H1 (cell line): Measurements from ENCODE around the gene THTPA. TPM values are rescaled to one million over a fixed set of nuclear protein-coding genes. Genes with fewer than 3 reads are reported as not detected.

Experiments
- CTCF ChIA-PET: fragments of 300-600 bp; sonication (Branson Sonifier 250); formaldehyde crosslinking; loops from one replicate; lab custom pipeline; 2021; ENCODE audit not compliant: partially characterized antibody; lab: Charles Lee
- POLR2A ChIA-PET: fragments of 300-600 bp; sonication (Branson Sonifier 250); formaldehyde crosslinking; loops from one replicate; lab custom pipeline; 2021; ENCODE audit warnings: inconsistent platforms; ENCODE audit not compliant: partially characterized antibody; lab: Charles Lee
- DNase-seq, 2 experiments: peaks; one replicate each; pipeline versions ENCODE4 v3.0.0 to v3.0.0-alpha.2; 2010 to 2022; ENCODE audit warnings: low spot score in 2 of 2, low read depth in 1 of 2, mixed read lengths in 1 of 2
- FAIRE-seq: peaks from 2 replicates; lab custom pipeline; 2011; peaks lifted over from hg19 to GRCh38; lab: Jason Lieb, UNC
- H2AFZ ChIP-seq: 2 replicates; pipeline ENCODE4 v1.8.1; 2012; ENCODE audit warnings: low read length, inconsistent platforms
- H2AK5ac ChIP-seq: 2 replicates; pipeline ENCODE4 v1.6.1; 2013; ENCODE audit warnings: low read depth, low read length
- H2BK120ac ChIP-seq: replicated peaks from 2 replicates; pipeline ENCODE3; 2013; ENCODE audit warnings: low read depth, low read length, inconsistent platforms
- H2BK12ac ChIP-seq: 2 replicates; pipeline ENCODE4 v1.6.1; 2013; ENCODE audit warnings: low read depth, low read length
- H2BK15ac ChIP-seq: 2 replicates; pipeline ENCODE4 v1.6.1; 2013; ENCODE audit warnings: low read length
- H2BK20ac ChIP-seq: 2 replicates; pipeline ENCODE4 v1.6.1; 2013; ENCODE audit warnings: low read length
- H2BK5ac ChIP-seq: 2 replicates; pipeline ENCODE4 v1.6.1; 2013; ENCODE audit warnings: low read depth, low read length
- H3K14ac ChIP-seq: 2 replicates; pipeline ENCODE4 v1.6.1; 2013; ENCODE audit warnings: inconsistent platforms; ENCODE audit not compliant: insufficient read length
- H3K18ac ChIP-seq: 2 replicates; pipeline ENCODE4 v1.6.1; 2013; ENCODE audit warnings: low read length; ENCODE audit errors: extremely low read depth
- H3K23ac ChIP-seq: 2 replicates; pipeline ENCODE4 v1.6.1; 2013; ENCODE audit warnings: inconsistent platforms; ENCODE audit not compliant: insufficient read length
- H3K23me2 ChIP-seq: 2 replicates; pipeline ENCODE4 v1.6.1; 2013; ENCODE audit warnings: low read depth, low read length
- H3K27ac ChIP-seq: 2 replicates; pipeline ENCODE4 v1.6.1; 2011; ENCODE audit warnings: low read depth, low read length, inconsistent platforms
- H3K27me3 ChIP-seq, 4 experiments: replicated peaks in 1 of 4; 1 replicate in 1 of 4; 2 replicates in 3 of 4; pipeline versions ENCODE4 v1.6.1 to v1.8.1; 2011 to 2013; ENCODE audit warnings: low read length in 3 of 4, mild to moderate bottlenecking in 3 of 4, inconsistent platforms in 2 of 4, mixed read lengths in 2 of 4, moderate library complexity in 1 of 4; ENCODE audit not compliant: control insufficient read depth in 3 of 4, insufficient read depth in 3 of 4; ENCODE audit errors: extremely low read depth in 1 of 4
- H3K36me3 ChIP-seq, 4 experiments: 2 replicates each; pipeline versions ENCODE4 v1.6.1 to v1.8.1; 2011 to 2013; ENCODE audit warnings: mild to moderate bottlenecking in 4 of 4, low read length in 3 of 4, moderate library complexity in 2 of 4, control low read depth in 1 of 4, inconsistent platforms in 1 of 4; ENCODE audit not compliant: insufficient read depth in 4 of 4, control insufficient read depth in 2 of 4
- H3K4ac ChIP-seq: replicated peaks from 2 replicates; pipeline ENCODE3; 2013; ENCODE audit warnings: low read length, low read depth, mixed read lengths, inconsistent platforms; ENCODE audit not compliant: insufficient read length
- H3K4me1 ChIP-seq, 4 experiments: replicated peaks in 1 of 4; 1 replicate in 1 of 4; 2 replicates in 3 of 4; pipeline versions ENCODE4 v1.6.1 to v1.8.1; 2011 to 2013; ENCODE audit warnings: low read length in 3 of 4, inconsistent platforms in 2 of 4, mixed read lengths in 1 of 4; ENCODE audit not compliant: insufficient read depth in 4 of 4, control insufficient read depth in 3 of 4
- H3K4me2 ChIP-seq, 2 experiments: 2 replicates each; pipeline versions ENCODE4 v1.6.1 to v1.8.1; 2011 to 2013; ENCODE audit warnings: low read depth in 2 of 2, low read length in 2 of 2, control low read depth in 1 of 2, inconsistent platforms in 1 of 2, mild to moderate bottlenecking in 1 of 2; ENCODE audit not compliant: insufficient read depth in 1 of 2
- H3K4me3 ChIP-seq, 4 experiments: fragments of 200-600, 300-600 bp in 1 of 4; sonication (generic), shearing (Covaris generic), sonication (Bioruptor Twin) in 1 of 4; 2 replicates each; pipeline versions ENCODE4 v1.5.1 to v1.8.1; 2011 to 2016; ENCODE audit warnings: low read length in 4 of 4, low read depth in 3 of 4, control low read depth in 2 of 4, inconsistent platforms in 2 of 4, mild to moderate bottlenecking in 2 of 4, mixed read lengths in 1 of 4, moderate library complexity in 1 of 4; ENCODE audit not compliant: insufficient read depth in 2 of 4; ENCODE audit errors: extremely low read depth in 1 of 4
- H3K56ac ChIP-seq: replicated peaks from 2 replicates; pipeline ENCODE3; 2013; ENCODE audit warnings: low read depth, mild to moderate bottlenecking, mixed read lengths, low read length, inconsistent platforms; ENCODE audit not compliant: insufficient read length
- H3K79me1 ChIP-seq: 2 replicates; pipeline ENCODE4 v1.6.1; 2013; ENCODE audit warnings: low read depth, low read length, control low read depth
- H3K79me2 ChIP-seq, 2 experiments: 2 replicates each; pipeline versions ENCODE4 v1.6.1 to v1.8.1; 2012 to 2013; ENCODE audit warnings: low read length in 2 of 2, mild to moderate bottlenecking in 2 of 2, inconsistent platforms in 1 of 2; ENCODE audit not compliant: insufficient read depth in 2 of 2, control insufficient read depth in 1 of 2
- H3K9ac ChIP-seq, 4 experiments: replicated peaks in 1 of 4; 1 replicate in 1 of 4; 2 replicates in 3 of 4; pipeline versions ENCODE4 v1.6.1 to v1.8.1; 2011 to 2013; ENCODE audit warnings: low read depth in 3 of 4, low read length in 3 of 4, control low read depth in 2 of 4, mild to moderate bottlenecking in 2 of 4, moderate library complexity in 2 of 4, inconsistent platforms in 1 of 4; ENCODE audit errors: extremely low read depth in 1 of 4
- H3K9me3 ChIP-seq, 2 experiments: 2 replicates each; pipeline versions ENCODE4 v1.6.1 to v1.8.1; 2012 to 2013; ENCODE audit warnings: mild to moderate bottlenecking in 2 of 2, moderate library complexity in 2 of 2, control low read depth in 1 of 2, inconsistent platforms in 1 of 2, low read depth in 1 of 2, low read length in 1 of 2, mixed read lengths in 1 of 2; ENCODE audit not compliant: insufficient read depth in 2 of 2
- H4K20me1 ChIP-seq, 2 experiments: replicated peaks in 1 of 2; 2 replicates each; pipeline versions ENCODE3 to v1.8.1; 2011 to 2013; ENCODE audit warnings: inconsistent platforms in 2 of 2, low read length in 2 of 2, mild to moderate bottlenecking in 1 of 2; ENCODE audit not compliant: insufficient read depth in 2 of 2, control insufficient read depth in 1 of 2
- H4K5ac ChIP-seq: 2 replicates; pipeline ENCODE4 v1.6.1; 2013; ENCODE audit warnings: low read length, low read depth, mixed read lengths, inconsistent platforms; ENCODE audit not compliant: insufficient read length
- H4K8ac ChIP-seq: 2 replicates; pipeline ENCODE4 v1.8.0; 2013; ENCODE audit warnings: mild to moderate bottlenecking, moderate library complexity, low read length, inconsistent platforms; ENCODE audit not compliant: insufficient read depth; ENCODE audit errors: extremely low read depth
- H4K91ac ChIP-seq: replicated peaks from 2 replicates; pipeline ENCODE3; 2013; ENCODE audit warnings: low read length, mixed read lengths, inconsistent platforms; ENCODE audit not compliant: insufficient read length
- ATF3 ChIP-seq: IDR thresholded peaks from 2 replicates; pipeline ENCODE4 v1.6.1; 2011; ENCODE audit warnings: low read depth, mild to moderate bottlenecking, low read length; ENCODE audit not compliant: insufficient read depth
- CHD2 ChIP-seq: IDR thresholded peaks from 2 replicates; pipeline ENCODE4 v1.6.1; 2012; ENCODE audit warnings: low read length, improper control_type of control experiment
- FOSL1 ChIP-seq: IDR thresholded peaks from 2 replicates; pipeline ENCODE4 v1.6.1; 2011; ENCODE audit warnings: mild to moderate bottlenecking, low read depth, low read length, moderate library complexity; ENCODE audit not compliant: insufficient read depth
- GTF2F1 ChIP-seq: IDR thresholded peaks from 2 replicates; pipeline ENCODE4 v1.6.1; 2012; ENCODE audit warnings: low read depth, low read length, improper control_type of control experiment, borderline replicate concordance
- HDAC6 ChIP-seq: IDR thresholded peaks from one replicate; pipeline ENCODE4 v1.7.1; 2012; ENCODE audit warnings: low read depth, mild to moderate bottlenecking, inconsistent platforms, low read length, moderate library complexity
- POU5F1 ChIP-seq: IDR thresholded peaks from 2 replicates; pipeline ENCODE4 v1.6.1; 2011; ENCODE audit warnings: low read depth, mild to moderate bottlenecking, low read length, moderate library complexity
- RAD21 ChIP-seq, 2 experiments: IDR thresholded peaks in 1 of 2; conservative IDR thresholded peaks in 1 of 2; 2 replicates each; pipeline ENCODE4 v1.6.1; 2011; ENCODE audit warnings: low read depth in 2 of 2, low read length in 2 of 2, improper control_type of control experiment in 1 of 2, inconsistent platforms in 1 of 2, mild to moderate bottlenecking in 1 of 2, moderate library complexity in 1 of 2
- RBBP5 ChIP-seq: IDR thresholded peaks from 2 replicates; pipeline ENCODE4 v1.7.1; 2012; ENCODE audit warnings: low read depth, mild to moderate bottlenecking, inconsistent platforms, low read length, moderate library complexity, borderline replicate concordance
- RXRA ChIP-seq: IDR thresholded peaks from 2 replicates; pipeline ENCODE4 v1.6.1; 2011; ENCODE audit warnings: low read depth, mild to moderate bottlenecking, low read length, moderate library complexity; ENCODE audit not compliant: insufficient read depth
- SP2 ChIP-seq: IDR thresholded peaks from 2 replicates; pipeline ENCODE4 v1.6.1; 2012; ENCODE audit warnings: mild to moderate bottlenecking, low read length, inconsistent platforms
- TAF1 ChIP-seq: IDR thresholded peaks from 2 replicates; pipeline ENCODE4 v1.6.1; 2011; ENCODE audit warnings: mild to moderate bottlenecking, low read depth, low read length
- TAF7 ChIP-seq: optimal IDR thresholded peaks from 2 replicates; pipeline ENCODE3; 2011; ENCODE audit warnings: low read depth, mild to moderate bottlenecking, inconsistent platforms, low read length, moderate library complexity, borderline replicate concordance
- WGBS, 2 experiments: shearing (Covaris generic) in 1 of 2; methylation state at CpG; one replicate each; pipeline versions ENCODE4 v1.1.6 to v1.1.7; 2013 to 2015; ENCODE audit warnings: low lambda C conversion rate in 2 of 2, mixed read lengths in 2 of 2, inconsistent platforms in 1 of 2, low coverage in 1 of 2, missing lambda C conversion rate in 1 of 2; ENCODE audit not compliant: insufficient replicate concordance in 2 of 2, insufficient coverage in 1 of 2, insufficient read length in 1 of 2; ENCODE audit errors: extremely low coverage in 1 of 2, missing lambda C conversion rate in 1 of 2; 5-methylcytosine and 5-hydroxymethylcytosine counted together
- polyA plus RNA-seq, 7 experiments: library from polyadenylated mRNA; depleted of rRNA in 3 of 7; stranded (reverse) in 5 of 7; unstranded in 2 of 7; fragments of >200 nt in 5 of 7; fragments of 200-250 nt in 2 of 7; gene quantifications; 1 replicate in 5 of 7; 2 replicates in 1 of 7; 4 replicates in 1 of 7; pipeline versions ENCODE4 v1.2.1 to v1.2.3, GENCODE V29; 2011 to 2013; ENCODE audit warnings: missing spikeins in 2 of 7, mixed read lengths in 2 of 7
- total RNA-seq: library from RNA; stranded (reverse); fragmentation: NEBNext Ultra II Directional; extraction: Animal tissue kit (Norgen Biotek cat#: 25700); gene quantifications from 2 replicates; pipeline ENCODE4 v1.2.1, GENCODE V29; 2021

The THTPA gene
- total and polyA plus RNA-seq, 2 of the 8 experiments (the other 6 are each of a cell fraction or from before 2014, with no cell fraction given) = 16.6 to 19.0 TPM

- no peak overlapping the region for H2BK15ac ChIP-seq
- TF ChIP-seq TAF7 (no peak), RXRA (no peak), TAF1 (no peak), ATF3 (no peak), RBBP5 (no peak), HDAC6 (no peak), SP2 (no peak), RAD21 (IDR thresholded peaks at IDR 0.05 in 1 of 2, conservative IDR thresholded peaks at IDR 0.05 in 1 of 2; ENCODE audit: low read depth in 2 of 2, low read length in 2 of 2) (no peak), CHD2 (no peak), GTF2F1 (no peak), FOSL1 (no peak), POU5F1 (no peak)
Measured at GRCh38 chr14:23605931-23606585, 50.0 kb downstream of the THTPA start.

More at GRCh38 chr14:23605931-23606585, 50.0 kb downstream of the THTPA start:
- WGBS, 2 experiments = 80% methylated on average over 6 of the region's 6 CpGs; no CpG with 5 or more reads in 1 of the 2 experiments
- Histone ChIP-seq H2AFZ (no peak overlapping the region), H3K4me3 (no peak overlapping the region), H3K23me2 (no peaks in the 10 kb centered on the region; the same call in 1 of the 2 replicates), H2BK5ac (no peak overlapping the region), H3K27ac (no peak overlapping the region), H3K4me2 (no peak overlapping the region), H3K36me3 (no peaks in the 10 kb centered on the region), H2BK12ac (no peak overlapping the region; the same call in 1 of the 2 replicates), H3K9ac (no peak overlapping the region), H4K20me1 (no peaks in the 10 kb centered on the region), H3K79me2 (no peaks in the 10 kb centered on the region), H3K4ac (no peak overlapping the region), H3K4me1 (no peaks in the 10 kb centered on the region), H3K23ac (no peak overlapping the region), H4K5ac (no peak overlapping the region), H3K79me1 (no peaks in the 10 kb centered on the region), H3K9me3 (no peaks in the 10 kb centered on the region; a peak in 1 of 4 replicates), H2BK120ac (no peak overlapping the region), H2BK20ac (no peak overlapping the region), H4K91ac (no peak overlapping the region), H3K18ac (no peak overlapping the region; the same call in 1 of the 2 replicates), H3K56ac (no peak overlapping the region), H3K27me3 (no peaks in the 10 kb centered on the region; a peak in 1 of 7 replicates), H3K14ac (no peak overlapping the region), H4K8ac (no peak overlapping the region), H2AK5ac (no peak overlapping the region)
- POLR2A ChIA-PET = no interaction called here
- CTCF ChIA-PET = interaction anchor here (0.7 to 2.5 kb wide), 3 partner anchors 17 to 1104 kb away, joined by 3 to 12 read pairs (median 7); no protein-coding TSS in a partner anchor
- DNase-seq = no peak
- no peak for FAIRE-seq
